Endothelial cell of umbilical vein (primary cell): ENCODE data around the gene SERPINA3. TPM values are rescaled to one million over a fixed set of nuclear protein-coding genes. Genes with fewer than 3 reads are reported as not detected.

Experiments
- BruUV-seq: library from RNA; stranded (reverse); fragments of 400-500 nt; replicated peaks from 2 replicates; lab custom pipeline; 2021; lab: Mats Ljungman, UMichigan
- CTCF ChIA-PET: fragments of 300-600, 350-600 bp; sonication (Branson Sonifier 250); formaldehyde crosslinking; loops from one replicate; lab custom pipeline; 2021; ENCODE audit warnings: antibody characterized with exemption, inconsistent platforms; lab: Charles Lee
- POLR2A ChIA-PET: fragments of 300-600, 350-600 bp; sonication (Branson Sonifier 250); formaldehyde crosslinking; loops from one replicate; lab custom pipeline; 2021; ENCODE audit warnings: antibody characterized with exemption, inconsistent platforms; lab: Charles Lee
- DNase-seq: peaks from one replicate; pipeline ENCODE4 v3.0.0-alpha.2; 2011; ENCODE audit warnings: low read depth, low spot score
- FAIRE-seq: peaks from 2 replicates; lab custom pipeline; 2011; peaks lifted over from hg19 to GRCh38; lab: Jason Lieb, UNC
- H2AFZ ChIP-seq: 2 replicates; pipeline ENCODE4 v1.6.0; 2012; ENCODE audit warnings: low read depth, low read length, control low read depth, inconsistent platforms
- H3K27ac ChIP-seq: 2 replicates; pipeline ENCODE4 v1.5.1; 2011; ENCODE audit warnings: low read depth, mild to moderate bottlenecking, control low read depth, low read length, moderate library complexity; ENCODE audit not compliant: insufficient read depth
- H3K27me3 ChIP-seq, 2 experiments: 2 replicates each; pipeline versions ENCODE4 v1.6.0 to v1.6.1; 2011; ENCODE audit warnings: low read length in 2 of 2, mixed read lengths in 1 of 2; ENCODE audit not compliant: control insufficient read depth in 2 of 2, insufficient read depth in 2 of 2
- H3K36me3 ChIP-seq, 2 experiments: 2 replicates in 1 of 2; 3 replicates in 1 of 2; pipeline ENCODE4 v1.5.1; 2011; ENCODE audit warnings: low read length in 2 of 2, mild to moderate bottlenecking in 1 of 2, moderate library complexity in 1 of 2; ENCODE audit not compliant: control insufficient read depth in 2 of 2, insufficient read depth in 2 of 2; ENCODE audit errors: extremely low read depth in 1 of 2
- H3K4me1 ChIP-seq: 3 replicates; pipeline ENCODE4 v1.5.1; 2011; ENCODE audit warnings: mild to moderate bottlenecking, low read length; ENCODE audit not compliant: control insufficient read depth, insufficient read depth; ENCODE audit errors: extremely low read depth
- H3K4me2 ChIP-seq: 2 replicates; pipeline ENCODE4 v1.6.1; 2011; ENCODE audit warnings: low read length, control low read depth, mixed read lengths; ENCODE audit not compliant: insufficient read depth
- H3K4me3 ChIP-seq, 3 experiments: fragments of 200-600 bp in 1 of 3; sonication (generic), shearing (Covaris generic) in 1 of 3; replicated peaks in 1 of 3; 2 replicates each; pipeline ENCODE4 v1.5.1; 2011 to 2016; ENCODE audit warnings: control low read depth in 3 of 3, low read length in 3 of 3, mild to moderate bottlenecking in 2 of 3, inconsistent platforms in 1 of 3, low read depth in 1 of 3, moderate library complexity in 1 of 3; ENCODE audit not compliant: insufficient read depth in 1 of 3
- H3K79me2 ChIP-seq: 2 replicates; pipeline ENCODE4 v1.6.0; 2012; ENCODE audit warnings: low read length, inconsistent platforms; ENCODE audit not compliant: control insufficient read depth, insufficient read depth
- H3K9ac ChIP-seq: replicated peaks from 2 replicates; pipeline ENCODE3; 2011; ENCODE audit warnings: low read length, control low read depth; ENCODE audit not compliant: insufficient read depth; ENCODE audit errors: extremely low read depth
- H3K9me1 ChIP-seq: replicated peaks from 3 replicates; pipeline ENCODE4 v1.6.0; 2011; ENCODE audit warnings: mild to moderate bottlenecking, low read length; ENCODE audit not compliant: control insufficient read depth, insufficient read depth; ENCODE audit errors: extremely low read depth
- H3K9me3 ChIP-seq: replicated peaks from 2 replicates; pipeline ENCODE4 v1.5.1; 2012; ENCODE audit warnings: low read length, inconsistent platforms; ENCODE audit not compliant: control insufficient read depth, insufficient read depth
- H4K20me1 ChIP-seq: replicated peaks from 2 replicates; pipeline ENCODE3; 2011; ENCODE audit warnings: mild to moderate bottlenecking, low read length; ENCODE audit not compliant: control insufficient read depth, insufficient read depth; ENCODE audit errors: extremely low read depth
- CTCF ChIP-seq, 2 donors: IDR thresholded peaks; 1 replicate in 1 of 2; 2 replicates in 1 of 2; pipeline ENCODE4 v1.5.1; 2011; ENCODE audit warnings: low read length in 2 of 2, mild to moderate bottlenecking in 2 of 2, moderate library complexity in 2 of 2, control low read depth in 1 of 2, inconsistent platforms in 1 of 2, low read depth in 1 of 2; ENCODE audit not compliant: insufficient read depth in 1 of 2; ENCODE audit errors: extremely low read depth in 1 of 2
- EZH2 ChIP-seq: IDR thresholded peaks from 2 replicates; pipeline ENCODE4 v1.6.1; 2012; ENCODE audit warnings: borderline replicate concordance, low read depth, mild to moderate bottlenecking, moderate library complexity, low read length, inconsistent platforms; ENCODE audit not compliant: severe bottlenecking
- FOS ChIP-seq: IDR thresholded peaks from 2 replicates; pipeline ENCODE4 v1.6.1; 2011; ENCODE audit warnings: mild to moderate bottlenecking, low read length, moderate library complexity, borderline replicate concordance; ENCODE audit not compliant: insufficient read depth
- GATA2 ChIP-seq: IDR thresholded peaks from 2 replicates; pipeline ENCODE4 v1.7.0; 2011; ENCODE audit warnings: low read depth, mild to moderate bottlenecking, moderate library complexity, mixed read lengths, low read length; ENCODE audit not compliant: insufficient read length, insufficient read depth
- JUN ChIP-seq: IDR thresholded peaks from 2 replicates; pipeline ENCODE4 v1.6.1; 2011; ENCODE audit warnings: borderline replicate concordance, low read depth; ENCODE audit not compliant: insufficient read length, insufficient read depth
- MAX ChIP-seq: IDR thresholded peaks from 2 replicates; pipeline ENCODE4 v1.6.1; 2011; ENCODE audit not compliant: insufficient read depth, insufficient read length
- MYC ChIP-seq: IDR thresholded peaks from one replicate; pipeline ENCODE4 v1.6.1; 2011; ENCODE audit warnings: mild to moderate bottlenecking, low read depth, low read length
- POLR2A ChIP-seq: IDR thresholded peaks from 2 replicates; pipeline ENCODE4 v1.6.1; 2012; ENCODE audit warnings: low read depth, mild to moderate bottlenecking, control low read depth, low read length
- POLR2AphosphoS5 ChIP-seq: IDR thresholded peaks from 2 replicates; pipeline ENCODE4 v1.6.1; 2012; ENCODE audit warnings: low read depth, mild to moderate bottlenecking, control low read depth, low read length, moderate library complexity; ENCODE audit not compliant: insufficient read depth
- dilution Hi-C: fragments of 300-500 bp; cut with MboI; formaldehyde crosslinking; loops from one replicate; pipeline ENCODE4 v1.15.0; 2019; ENCODE audit warnings: low sequenced_read_pairs; ENCODE audit not compliant: extremely low pct_ligation_motif_present
- intact Hi-C: fragments of 100-400 bp; cut with micrococcal nuclease; formaldehyde crosslinking; loops from one replicate; pipeline ENCODE4 v1.10.0; 2022
- polyA plus RNA-seq, 4 experiments: library from polyadenylated mRNA; depleted of rRNA in 3 of 4; stranded (reverse) in 3 of 4; unstranded in 1 of 4; fragments of >200 nt; gene quantifications; 2 replicates each; pipeline versions ENCODE4 v1.2.1 to v1.2.3, GENCODE V29; 2011 to 2012; ENCODE audit warnings: missing spikeins in 1 of 4
- total RNA-seq: library from RNA; stranded (reverse); gene quantifications from 2 replicates; pipeline ENCODE4 v1.2.3, GENCODE V29; 2021

SERPINA3 gene
- total and polyA plus RNA-seq, 2 donors (not counting 3 experiments of a cell fraction or from before 2014, with no cell fraction given) = not detected

GRCh38 chr14:94596361-94596760 lies 15.8 kb upstream of the SERPINA3 start:
- no peak for FAIRE-seq
- TF ChIP-seq GATA2 = no peak
- TF ChIP-seq POLR2A = no peak
- TF ChIP-seq JUN = no peak
- TF ChIP-seq FOS = no peak
- TF ChIP-seq CTCF (IDR thresholded peaks at IDR 0.05; ENCODE audit: extremely low read depth in 1 of 2, insufficient read depth in 1 of 2, low read depth in 1 of 2, low read length in 2 of 2) = no peak
- TF ChIP-seq POLR2AphosphoS5 = no peak

GRCh38 chr14:94597788-94598187 lies 14.4 kb upstream of the SERPINA3 start:
- Histone ChIP-seq H3K9ac (no peak overlapping the region), H3K27me3 (no peaks in the 10 kb centered on the region), H4K20me1 (no peaks in the 10 kb centered on the region), H3K4me1 (peaks cover 36% of the 10 kb centered on the region), H3K79me2 (no peaks in the 10 kb centered on the region), H3K27ac (no peak overlapping the region), H3K36me3 (no peaks in the 10 kb centered on the region), H3K9me1 (no peaks in the 10 kb centered on the region), H3K4me2 (no peak overlapping the region), H3K4me3 (no peak overlapping the region), H3K9me3 (no peaks in the 10 kb centered on the region), H2AFZ (no peak overlapping the region)
- CTCF ChIA-PET = interaction anchor here (1.3 kb wide), 1 partner anchor 17 kb away, joined by 3 read pairs; the partner anchor contains the start of gene SERPINA5
- FAIRE-seq (no peak), DNase-seq (no peak)
- BruUV-seq = no TSS peak
- dilution Hi-C loops (no loop called here), intact Hi-C loops (no loop called here)
- no peak for TF ChIP-seq MAX
- TF ChIP-seq MYC = no peak
- no peak for TF ChIP-seq EZH2
- no peak for TF ChIP-seq GATA2
- no peak for TF ChIP-seq FOS
- no peak for TF ChIP-seq JUN
- no peak for TF ChIP-seq CTCF (IDR thresholded peaks at IDR 0.05; ENCODE audit: extremely low read depth in 1 of 2, insufficient read depth in 1 of 2, low read depth in 1 of 2, low read length in 2 of 2)
- TF ChIP-seq POLR2A = no peak
- no peak for TF ChIP-seq POLR2AphosphoS5
- POLR2A ChIA-PET = no interaction called here

More at GRCh38 chr14:94596361-94596760, 15.8 kb upstream of the SERPINA3 start:
- ChIA-PET POLR2A (no interaction called here), CTCF (no interaction called here)
- Histone ChIP-seq H3K36me3 (no peaks in the 10 kb centered on the region), H3K9ac (no peak overlapping the region), H2AFZ (no peak overlapping the region), H3K79me2 (no peaks in the 10 kb centered on the region), H4K20me1 (no peaks in the 10 kb centered on the region), H3K4me1 (peaks cover 27% of the 10 kb centered on the region), H3K4me2 (no peak overlapping the region), H3K9me3 (no peaks in the 10 kb centered on the region), H3K27me3 (no peaks in the 10 kb centered on the region), H3K27ac (no peak overlapping the region), H3K4me3 (no peak overlapping the region), H3K9me1 (no peaks in the 10 kb centered on the region)
- no TSS peak for BruUV-seq
- DNase-seq = no peak
- dilution Hi-C loops (no loop called here), intact Hi-C loops (no loop called here)
